GM18907 (cell line): Measurements from ENCODE around the gene RNASE8.

Source experiments
- ATAC-seq: cut with Tn5 transposase; IDR thresholded peaks from one replicate; pipeline ENCODE4 v1.9.1; 2021; ENCODE audit warnings: mild to moderate bottlenecking, moderate library complexity; ENCODE audit not compliant: unreplicated experiment

RNASE8 gene

DNA sequence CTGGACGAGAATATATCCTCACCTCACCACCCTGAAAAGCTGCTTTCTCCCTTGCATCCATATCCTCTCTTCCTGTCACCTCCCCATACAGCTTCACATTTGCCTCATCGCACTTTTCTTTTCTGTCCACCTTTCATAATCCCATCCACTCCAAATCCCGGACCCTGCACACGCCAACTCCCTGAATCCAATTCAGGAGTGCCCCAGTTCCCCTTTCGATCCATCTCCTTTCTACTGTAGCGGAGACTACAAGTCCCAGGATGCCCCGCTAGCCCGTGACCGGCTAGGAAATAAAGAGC is 45.7 kb downstream of the RNASE8 start:
- no peak for ATAC-seq

DNA sequence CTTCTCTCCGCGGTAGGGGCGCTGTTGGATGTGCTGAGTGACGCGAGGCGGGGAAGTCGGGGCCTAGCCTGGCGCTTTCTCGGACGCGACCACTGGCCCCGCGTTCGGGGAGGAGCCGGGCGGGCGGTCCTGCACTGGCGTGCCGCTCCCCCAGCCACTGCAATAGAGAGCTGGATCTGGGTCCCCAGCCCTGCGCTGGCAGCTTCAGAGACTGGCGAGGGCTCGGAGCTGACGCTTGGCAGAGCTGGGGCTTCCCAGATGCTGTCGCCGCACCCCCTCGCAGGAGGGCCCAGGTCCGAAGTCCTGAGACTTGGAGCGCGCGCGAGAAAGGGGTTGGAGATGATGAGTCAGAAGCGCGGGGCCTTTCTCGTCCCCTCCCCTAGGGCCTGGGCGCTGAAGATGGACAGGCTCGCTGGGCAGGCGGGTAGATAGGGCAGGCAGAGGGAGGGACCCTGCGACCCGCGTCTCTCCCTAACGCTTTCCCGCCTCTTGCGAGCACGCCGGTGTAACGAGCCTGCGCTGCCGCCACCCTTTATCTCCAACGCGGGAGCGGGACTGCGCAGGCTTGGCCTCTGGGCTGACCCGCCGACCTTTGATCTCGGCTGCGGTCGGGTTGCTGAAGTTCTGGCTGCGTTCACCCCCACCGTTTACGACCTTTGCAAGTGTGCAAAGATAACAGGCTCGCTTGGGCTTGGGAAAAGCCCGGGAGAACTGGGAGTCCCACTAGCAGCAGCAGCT is 46.3 kb downstream of the RNASE8 start:
- ATAC-seq = peak; percentile 94

DNA sequence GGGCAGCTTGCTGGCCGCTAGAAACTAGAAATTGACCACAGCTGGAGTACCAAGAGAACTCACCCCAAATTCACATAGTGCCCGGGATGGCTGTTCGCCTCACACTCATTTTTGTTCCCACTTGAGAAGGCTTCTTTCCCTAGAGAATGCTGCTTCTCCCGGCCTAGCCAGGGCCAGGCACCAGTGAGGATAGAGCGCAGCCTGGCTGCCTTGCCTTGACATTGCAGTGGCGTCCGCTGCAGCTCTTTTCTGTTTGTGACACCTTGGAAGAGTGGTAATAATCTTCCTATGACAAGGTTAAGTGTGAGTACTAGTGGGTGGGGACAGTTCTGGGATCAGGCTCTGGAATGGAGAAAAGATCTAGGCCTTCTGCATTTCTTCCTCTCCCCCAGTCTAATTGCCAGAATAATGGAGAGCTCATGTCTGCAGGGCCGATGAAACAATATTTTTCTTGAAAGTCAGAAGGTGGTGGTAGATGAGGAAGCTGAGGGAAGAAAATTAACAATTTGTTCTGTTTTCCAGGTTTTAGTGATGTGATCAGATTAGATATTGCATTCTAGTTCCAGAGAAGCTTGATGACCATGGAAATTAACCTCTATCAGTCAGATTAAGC is 46.9 kb downstream of the RNASE8 start:
- peak; percentile 47 for ATAC-seq

DNA sequence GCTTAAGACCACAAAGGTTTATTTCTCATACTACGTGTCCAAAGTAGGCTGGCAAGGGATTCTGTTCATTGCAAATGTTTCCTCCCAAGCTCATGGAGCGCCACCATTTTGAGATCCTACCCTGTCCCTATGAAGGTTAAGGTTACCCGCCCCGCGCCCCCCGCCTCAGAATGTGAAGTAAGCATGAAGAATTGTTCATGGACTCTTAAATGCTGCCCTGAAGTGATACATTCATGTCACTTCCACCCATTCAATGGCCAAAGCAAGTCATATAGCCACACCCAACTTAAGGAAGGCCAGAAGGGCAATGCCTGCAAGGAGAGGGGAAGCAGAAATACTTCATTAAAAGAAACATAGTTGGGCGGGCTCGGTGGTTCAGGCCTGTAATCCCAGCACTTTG is 47.5 kb downstream of the RNASE8 start:
- no peak for ATAC-seq

DNA sequence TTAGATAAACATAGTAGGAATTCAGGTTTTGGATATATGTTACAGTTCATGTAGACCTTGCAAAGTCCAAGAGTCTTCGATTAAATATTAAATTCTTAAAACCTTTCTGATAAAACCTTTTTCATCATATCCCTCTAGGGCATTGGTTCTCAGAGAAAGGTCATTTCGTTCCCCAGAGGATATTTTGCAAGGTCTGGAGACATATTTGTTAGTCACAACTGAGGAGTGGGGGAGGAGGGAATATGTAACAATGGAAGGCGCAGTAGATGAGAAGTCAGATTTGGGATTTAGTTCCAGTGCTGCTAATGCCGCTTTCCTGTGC is 48.5 kb downstream of the RNASE8 start:
- no peak for ATAC-seq

DNA sequence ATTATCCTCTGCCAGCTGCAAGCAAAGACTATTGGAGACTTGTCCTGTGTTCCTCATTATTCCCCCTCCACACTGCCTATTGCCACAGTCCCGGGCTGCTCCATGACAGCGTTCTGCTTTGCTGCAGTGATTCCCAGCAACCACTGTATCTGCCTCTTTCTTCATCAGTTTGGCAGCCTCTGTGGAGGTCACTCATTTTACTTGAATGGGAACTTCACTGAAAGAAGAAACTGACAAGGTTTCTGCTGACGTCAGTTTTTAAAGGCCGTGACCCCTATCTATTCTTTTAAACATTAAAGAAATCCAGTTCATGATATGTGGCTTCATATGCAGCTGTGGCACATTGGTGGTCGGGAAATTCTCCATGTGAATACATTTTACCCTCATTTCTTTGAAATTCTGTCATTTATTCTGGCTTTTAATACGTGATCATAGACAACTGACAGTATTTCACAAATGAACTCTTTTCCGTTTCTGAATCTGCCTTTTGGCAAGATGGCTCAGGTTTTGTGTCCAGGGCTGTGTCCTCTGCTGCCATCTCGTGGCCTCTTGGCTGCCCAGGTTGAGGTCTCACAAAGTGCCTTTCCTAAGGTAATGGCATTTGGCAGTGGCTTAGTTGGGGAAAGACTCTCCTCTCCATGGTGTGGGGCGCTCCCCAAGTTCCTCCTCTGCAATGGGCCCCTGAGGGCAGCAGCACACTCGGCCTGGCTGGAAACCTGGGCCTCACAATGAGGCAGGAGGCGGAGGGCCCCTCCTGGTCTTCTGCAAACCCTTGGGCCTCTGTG is 49.1 kb downstream of the RNASE8 start:
- ATAC-seq = no peak

DNA sequence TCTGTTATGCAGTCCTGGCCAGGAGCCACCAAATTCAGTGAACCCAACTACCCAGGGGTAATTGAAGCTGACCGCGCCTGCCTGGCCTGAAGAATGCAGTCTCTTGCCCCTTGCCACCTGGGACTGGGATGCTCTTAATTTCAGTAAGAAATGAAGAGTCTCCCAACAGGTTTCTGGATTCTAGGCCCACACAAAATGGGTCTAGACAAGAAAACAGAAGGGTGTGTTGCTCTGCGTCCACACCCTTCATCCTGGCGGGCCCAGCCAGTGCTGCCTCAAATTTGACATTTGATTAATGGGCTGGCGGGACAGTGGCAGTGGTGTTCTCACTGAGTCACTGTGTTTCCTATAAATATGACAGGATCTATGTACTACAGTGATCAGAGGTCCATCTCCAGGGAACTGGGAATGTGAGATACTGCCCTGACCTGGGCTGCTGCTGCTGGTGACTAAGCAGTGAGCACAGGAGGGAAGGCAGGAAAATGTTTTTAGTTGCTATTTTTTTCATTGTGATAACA is 49.7 kb downstream of the RNASE8 start:
- ATAC-seq = no peak
